Measurements from ENCODE around the gene TFAP2D. TPM values are rescaled to one million over a fixed set of nuclear protein-coding genes. Genes with fewer than 3 reads are reported as not detected.

The TFAP2D gene
- total and polyA plus RNA-seq, 10 of the 15 experiments (the other 5 are each of a cell fraction or from before 2014, with no cell fraction given): not detected

- Histone ChIP-seq H3K4me3 (peak overlapping the region; percentile 75), H3K27ac (ENCODE audit: control insufficient read depth, insufficient read depth) (no peak overlapping the region), H3K9ac (ENCODE audit: control insufficient read depth, insufficient read depth, low read length) (no peak overlapping the region), H4K20me1 (ENCODE audit: control insufficient read depth, insufficient read depth) (no peaks in the 10 kb centered on the region), H3K36me3 (ENCODE audit: control insufficient read depth in 2 of 2, insufficient read depth in 2 of 2, low read length in 1 of 2) (no peaks in the 10 kb centered on the region), H3K4me1 (ENCODE audit: control insufficient read depth, insufficient read depth, low read length) (no peaks in the 10 kb centered on the region), H3K79me2 (ENCODE audit: control insufficient read depth, insufficient read depth, low read length) (no peaks in the 10 kb centered on the region), H3K9me3 (replicated peaks; ENCODE audit: control insufficient read depth, insufficient read depth, low read length) (no peaks in the 10 kb centered on the region), H3K4me2 (ENCODE audit: control insufficient read depth, insufficient read depth) (peak overlapping the region; percentile 61), H3K27me3 (replicated peaks in 1 of 2; ENCODE audit: control insufficient read depth in 2 of 2, insufficient read depth in 2 of 2, low read length in 1 of 2) (peaks cover 2 to 20% of the 10 kb centered on the region in 2 experiments; a peak in 3 of 4 replicates), H2AFZ (ENCODE audit: control insufficient read depth, low read depth, low read length) (peak overlapping the region; percentile 81)
- ATAC-seq (peak; percentile 85), FAIRE-seq (peak; percentile 92), DNase-seq (ENCODE audit: low read depth, low spot score) (peak; percentile 19)
- CTCF ChIA-PET: interaction anchor here (0.7 to 1.9 kb wide), 16 partner anchors 8 to 1337 kb away, joined by 3 to 11 read pairs (median 4); no protein-coding TSS in a partner anchor
- in situ Hi-C loops (cut with MboI) (loop anchor here (10.0 kb wide), 3 partner anchors 539 to 1209 kb away; no protein-coding TSS in a partner anchor), intact Hi-C loops (cut with micrococcal nuclease; ENCODE audit: unreplicated experiment) (loop anchor here (1.0 to 5.0 kb wide), 7 partner anchors 641 to 1205 kb away; no protein-coding TSS in a partner anchor)
- RAD21 ChIA-PET (ENCODE audit: unreplicated experiment): interaction anchor here (0.9 to 1.0 kb wide), 3 partner anchors 120 to 1204 kb away, joined by 3 to 6 read pairs (median 3); no protein-coding TSS in a partner anchor
- SMC1A ChIA-PET (ENCODE audit: uncharacterized antibody, unreplicated experiment): interaction anchor here (1.0 to 2.1 kb wide), 2 partner anchors 13 to 535 kb away, joined by 6 to 8 read pairs; no protein-coding TSS in a partner anchor
- 1% methylated on average over 14 of the region's 14 CpGs for WGBS (ENCODE audit: insufficient coverage, insufficient replicate concordance, low lambda C conversion rate, missing lambda C conversion rate)
- POLR2A ChIA-PET: no interaction called here
- BruUV-seq (replicated peaks): no TSS peak
- TF ChIP-seq GABPA (IDR thresholded peaks at IDR 0.05; ENCODE audit: low read depth) (no peak), ZNF592 (IDR thresholded peaks at IDR 0.05) (0 out of 2 replicates have a peak, but pooled peaks have one; percentile 20), ZBTB33 (IDR thresholded peaks at IDR 0.05) (no peak), SMC3 (IDR thresholded peaks at IDR 0.05; ENCODE audit: borderline replicate concordance, low read length) (peak; percentile 81), RELB (IDR thresholded peaks at IDR 0.05; ENCODE audit: low read depth) (no peak), YY1 (IDR thresholded peaks at IDR 0.05; ENCODE audit: low read depth, low read length) (0 out of 2 replicates have a peak, but pooled peaks have one; percentile 40), BRCA1 (IDR thresholded peaks at IDR 0.05; ENCODE audit: low read depth, low read length) (no peak), SMARCA5 (IDR thresholded peaks at IDR 0.05) (no peak), CTCF (IDR thresholded peaks at IDR 0.05 in 2 of 3, conservative IDR thresholded peaks at IDR 0.05 in 1 of 3; ENCODE audit: control insufficient read depth in 2 of 3, extremely low read depth in 1 of 3, insufficient read depth in 1 of 3, low read depth in 3 of 3, low read length in 3 of 3) (peak; percentile 68 to 92 (median 79)), KAT2A (conservative IDR thresholded peaks at IDR 0.05; ENCODE audit: control insufficient read depth, low read depth, low read length) (no peak), GATAD2B (conservative IDR thresholded peaks at IDR 0.05; ENCODE audit: low read depth) (no peak), ETV6 (conservative IDR thresholded peaks at IDR 0.05 in 1 of 2, IDR thresholded peaks at IDR 0.05 in 1 of 2; ENCODE audit: borderline replicate concordance in 1 of 2, low read depth in 1 of 2) (no peak)
Measured at GRCh38 chr6:50816115-50816675, 102.9 kb downstream of the TFAP2D start.

Measured in GM12878 (cell line).